ENCODE results near the gene RNF217.

GRCh38 chr6:125044667-125045066 lies 82.4 kb downstream of the RNF217 start:
- TF ChIP-seq, protein P1, sequence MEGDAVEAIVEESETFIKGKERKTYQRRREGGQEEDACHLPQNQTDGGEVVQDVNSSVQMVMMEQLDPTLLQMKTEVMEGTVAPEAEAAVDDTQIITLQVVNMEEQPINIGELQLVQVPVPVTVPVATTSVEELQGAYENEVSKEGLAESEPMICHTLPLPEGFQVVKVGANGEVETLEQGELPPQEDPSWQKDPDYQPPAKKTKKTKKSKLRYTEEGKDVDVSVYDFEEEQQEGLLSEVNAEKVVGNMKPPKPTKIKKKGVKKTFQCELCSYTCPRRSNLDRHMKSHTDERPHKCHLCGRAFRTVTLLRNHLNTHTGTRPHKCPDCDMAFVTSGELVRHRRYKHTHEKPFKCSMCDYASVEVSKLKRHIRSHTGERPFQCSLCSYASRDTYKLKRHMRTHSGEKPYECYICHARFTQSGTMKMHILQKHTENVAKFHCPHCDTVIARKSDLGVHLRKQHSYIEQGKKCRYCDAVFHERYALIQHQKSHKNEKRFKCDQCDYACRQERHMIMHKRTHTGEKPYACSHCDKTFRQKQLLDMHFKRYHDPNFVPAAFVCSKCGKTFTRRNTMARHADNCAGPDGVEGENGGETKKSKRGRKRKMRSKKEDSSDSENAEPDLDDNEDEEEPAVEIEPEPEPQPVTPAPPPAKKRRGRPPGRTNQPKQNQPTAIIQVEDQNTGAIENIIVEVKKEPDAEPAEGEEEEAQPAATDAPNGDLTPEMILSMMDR (conservative IDR thresholded peaks at IDR 0.05; ENCODE audit: low read length), result no peak
- no peak for TF ChIP-seq EZH2phosphoT487 (IDR thresholded peaks at IDR 0.05; ENCODE audit: borderline replicate concordance)

All from Loucy (cell line).